HEK293 (cell line): ENCODE results near the gene MINDY1.

ENCODE experiments used
- CTCF ChIA-PET: fragments of 350-600 bp; formaldehyde crosslinking; extraction: SDS; loops from one replicate; lab custom pipeline; 2021; ENCODE audit warnings: antibody characterized with exemption; lab: Yijun Ruan, JAX
- POLR2A ChIA-PET: fragments of 300-600 bp; formaldehyde crosslinking; extraction: SDS; loops from one replicate; lab custom pipeline; 2020; ENCODE audit warnings: antibody characterized with exemption, inconsistent platforms; lab: Yijun Ruan, JAX
- H3K27ac ChIP-seq: fragments of 200-500 bp; sonication (Bioruptor generic); 2 replicates; pipeline ENCODE4 v1.5.1; 2014; ENCODE audit warnings: low read depth, low read length, control low read depth, inconsistent platforms; ENCODE audit errors: extremely low read depth
- H3K36me3 ChIP-seq, 2 experiments: fragments of 200-500 bp in 1 of 2; sonication (Bioruptor generic) in 1 of 2; 1 replicate in 1 of 2; 2 replicates in 1 of 2; pipeline ENCODE4 v1.5.1; 2014 to 2017; ENCODE audit warnings: inconsistent platforms in 2 of 2, low read length in 2 of 2; ENCODE audit not compliant: control insufficient read depth in 2 of 2, insufficient read depth in 1 of 2
- H3K4me1 ChIP-seq: fragments of 200-500 bp; sonication (Bioruptor generic); 2 replicates; pipeline ENCODE4 v1.5.1; 2014; ENCODE audit warnings: mild to moderate bottlenecking, low read length, inconsistent platforms; ENCODE audit not compliant: control insufficient read depth, insufficient read depth
- H3K4me3 ChIP-seq: 2 replicates; pipeline ENCODE4 v1.5.1; 2011; ENCODE audit warnings: low read depth, mild to moderate bottlenecking, control low read depth, low read length, moderate library complexity
- H3K9me3 ChIP-seq: fragments of 200-500 bp; sonication (Bioruptor generic); 2 replicates; pipeline ENCODE4 v1.5.1; 2014; ENCODE audit warnings: low read depth, low read length, inconsistent platforms; ENCODE audit not compliant: control insufficient read depth, insufficient read depth
- CTCF ChIP-seq: fragments of 450-650 bp; formaldehyde crosslinking; IDR thresholded peaks from 2 replicates; pipeline ENCODE4 v1.5.1; 2016; ENCODE audit warnings: missing biosample characterization, missing genetic modification characterization
- IKZF3 ChIP-seq: fragments of 450-650 bp; IDR thresholded peaks from 2 replicates; pipeline ENCODE4 v1.5.0; 2018; ENCODE audit warnings: missing biosample characterization, mild to moderate bottlenecking, missing genetic modification characterization, moderate library complexity
- KLF16 ChIP-seq: fragments of 450-650 bp; formaldehyde crosslinking; IDR thresholded peaks from 2 replicates; pipeline ENCODE4 v1.5.1; 2017; ENCODE audit warnings: missing biosample characterization, missing genetic modification characterization
- MYNN ChIP-seq: fragments of 450-650 bp; formaldehyde crosslinking; IDR thresholded peaks from 2 replicates; pipeline ENCODE4 v1.5.1; 2016; ENCODE audit warnings: missing biosample characterization, missing genetic modification characterization, borderline replicate concordance
- PRDM10 ChIP-seq: fragments of 450-650 bp; formaldehyde crosslinking; IDR thresholded peaks from 2 replicates; pipeline ENCODE4 v1.5.1; 2016; ENCODE audit warnings: missing biosample characterization, missing genetic modification characterization
- PRDM2 ChIP-seq: fragments of 450-650 bp; formaldehyde crosslinking; IDR thresholded peaks from 2 replicates; pipeline ENCODE4 v1.5.1; 2016; ENCODE audit warnings: missing biosample characterization, missing genetic modification characterization, borderline replicate concordance
- SCRT1 ChIP-seq: fragments of 450-650 bp; formaldehyde crosslinking; IDR thresholded peaks from 2 replicates; pipeline ENCODE4 v1.5.1; 2016; ENCODE audit warnings: missing biosample characterization, missing genetic modification characterization, borderline replicate concordance
- SCRT2 ChIP-seq: fragments of 450-650 bp; formaldehyde crosslinking; IDR thresholded peaks from 2 replicates; pipeline ENCODE4 v1.5.1; 2016; ENCODE audit warnings: missing biosample characterization, missing genetic modification characterization
- ZBTB1 ChIP-seq: fragments of 450-650 bp; formaldehyde crosslinking; IDR thresholded peaks from 2 replicates; pipeline ENCODE4 v1.5.1; 2016; ENCODE audit warnings: missing biosample characterization, missing genetic modification characterization
- ZBTB8A ChIP-seq: fragments of 450-650 bp; formaldehyde crosslinking; IDR thresholded peaks from 2 replicates; pipeline ENCODE4 v1.5.1; 2016; ENCODE audit warnings: missing biosample characterization, missing genetic modification characterization
- ZNF121 ChIP-seq: fragments of 450-650 bp; formaldehyde crosslinking; IDR thresholded peaks from 2 replicates; pipeline ENCODE4 v1.5.1; 2016; ENCODE audit warnings: missing biosample characterization, missing genetic modification characterization
- ZNF184 ChIP-seq: fragments of 450-650 bp; IDR thresholded peaks from 2 replicates; pipeline ENCODE4 v1.5.1; 2018; ENCODE audit warnings: missing biosample characterization, mild to moderate bottlenecking, missing genetic modification characterization
- ZNF48 ChIP-seq: fragments of 450-650 bp; formaldehyde crosslinking; IDR thresholded peaks from 2 replicates; pipeline ENCODE4 v1.5.1; 2016; ENCODE audit warnings: missing biosample characterization, missing genetic modification characterization
- ZNF544 ChIP-seq: fragments of 450-650 bp; formaldehyde crosslinking; IDR thresholded peaks from 2 replicates; pipeline ENCODE4 v1.5.0; 2017; ENCODE audit warnings: missing biosample characterization, missing genetic modification characterization
- ZNF654 ChIP-seq: fragments of 450-650 bp; formaldehyde crosslinking; IDR thresholded peaks from 2 replicates; pipeline ENCODE4 v1.5.1; 2016; ENCODE audit warnings: low read depth, missing biosample characterization, missing genetic modification characterization

Gene MINDY1

GRCh38 chr1:151035167-151035566, 28.5 kb upstream of the MINDY1 start (continued):
- TF ChIP-seq PRDM2 (tag by site-specific recombination) (no peak), IKZF3 (no peak), ZNF48 (no peak), CTCF (tag by site-specific recombination) (no peak), ZNF544 (tag by site-specific recombination) (no peak), ZNF184 (tag by site-specific recombination) (no peak), KLF16 (tag by site-specific recombination) (no peak)

- H3K36me3 ChIP-seq: peaks cover 45 to 71% of the 10 kb centered on the region in 2 experiments
- ChIA-PET CTCF (interaction anchor here (1.0 to 1.7 kb wide), 2 partner anchors 25 to 124 kb away, joined by 3 to 4 read pairs; partner anchors contain the start of genes MINDY1 and TNFAIP8L2), POLR2A (no interaction called here)
- H3K27ac ChIP-seq: no peak overlapping the region
- no peaks in the 10 kb centered on the region for H3K4me1 ChIP-seq
- TF ChIP-seq ZBTB1 (tag by site-specific recombination) (no peak), ZNF121 (peak; percentile 72; the same call in 1 of the 2 replicates)
- TF ChIP-seq, all 188 proteins: peak for 1
- Histone ChIP-seq H3K4me3 (no peak overlapping the region), H3K9me3 (no peaks in the 10 kb centered on the region)
Observed at GRCh38 chr1:151032164-151032563, 25.5 kb upstream of the MINDY1 start.

GRCh38 chr1:151026460-151026859, 19.8 kb upstream of the MINDY1 start:
- peaks cover 54 to 69% of the 10 kb centered on the region in 2 experiments for H3K36me3 ChIP-seq
- ChIA-PET POLR2A (interaction anchor here (1.0 kb wide), 1 partner anchor 21 kb away, joined by 3 read pairs; the partner anchor contains the start of gene C1orf56), CTCF (interaction anchor here (0.6 to 1.6 kb wide), 2 partner anchors 33 to 39 kb away, joined by 3 to 4 read pairs; no protein-coding TSS in a partner anchor)

GRCh38 chr1:151024540-151025146, 17.9 kb upstream of the MINDY1 start:
- H3K4me3 ChIP-seq: no peak overlapping the region
- POLR2A ChIA-PET: interaction anchor here (1.0 kb wide), 1 partner anchor 46 kb away, joined by 3 read pairs; no protein-coding TSS in a partner anchor
- H3K27ac ChIP-seq: no peak overlapping the region
- peaks cover 49 to 53% of the 10 kb centered on the region in 2 experiments for H3K36me3 ChIP-seq
- CTCF ChIA-PET: interaction anchor here (0.6 to 1.8 kb wide), 24 partner anchors 10 to 1142 kb away, joined by 3 to 17 read pairs (median 6); partner anchors contain the start of genes C1orf56, CDC42SE1, LYSMD1 and MINDY1
- H3K4me1 ChIP-seq: no peaks in the 10 kb centered on the region
- H3K9me3 ChIP-seq: no peaks in the 10 kb centered on the region
- TF ChIP-seq ZNF654 (tag by site-specific recombination) (peak; percentile 76), PRDM10 (tag by site-specific recombination) (0 out of 2 replicates have a peak, but pooled peaks have one; percentile 12), CTCF (tag by site-specific recombination) (peak; percentile 66)

More at GRCh38 chr1:151026460-151026859, 19.8 kb upstream of the MINDY1 start:
- Histone ChIP-seq H3K9me3 (no peaks in the 10 kb centered on the region), H3K4me1 (no peaks in the 10 kb centered on the region), H3K4me3 (no peak overlapping the region), H3K27ac (no peak overlapping the region)
- no peak for TF ChIP-seq MYNN (tag by site-specific recombination)
- TF ChIP-seq ZBTB8A (tag by site-specific recombination): no peak
- peak; percentile 50; the same call in 1 of the 2 replicates for TF ChIP-seq SCRT1
- TF ChIP-seq SCRT2 (tag by site-specific recombination): peak; percentile 66; the same call in 1 of the 2 replicates
